ENCODE data around the gene SPINK5.

SPINK5 gene

GRCh38 chr5:148091991-148092964 is 28.5 kb downstream of the SPINK5 start:
- Histone ChIP-seq H3K9ac (no peak overlapping the region), H3K27ac (no peak overlapping the region), H4K20me1 (no peaks in the 10 kb centered on the region)

GRCh38 chr5:148094336-148094735 is 30.6 kb downstream of the SPINK5 start:
- no peaks in the 10 kb centered on the region for H3K36me3 ChIP-seq
- H3K4me3 ChIP-seq, result no peak overlapping the region
- H3K4me1 ChIP-seq, result no peaks in the 10 kb centered on the region
- no peak overlapping the region for H3K4me2 ChIP-seq
- no peaks in the 10 kb centered on the region for H3K27me3 ChIP-seq
- H3K9me3 ChIP-seq, result no peaks in the 10 kb centered on the region
- no peak overlapping the region for H3K27ac ChIP-seq
- H3K9ac ChIP-seq, result no peak overlapping the region
- TF ChIP-seq Cebpa-rat (IDR thresholded peaks at IDR 0.05), result no peak
- H4K20me1 ChIP-seq, result no peaks in the 10 kb centered on the region

More at GRCh38 chr5:148091991-148092964, 28.5 kb downstream of the SPINK5 start:
- no peaks in the 10 kb centered on the region for H3K36me3 ChIP-seq
- TF ChIP-seq Cebpa-rat (IDR thresholded peaks at IDR 0.05), result no peak
- no peaks in the 10 kb centered on the region for H3K9me3 ChIP-seq
- no peaks in the 10 kb centered on the region for H3K27me3 ChIP-seq
- no peaks in the 10 kb centered on the region for H3K4me1 ChIP-seq
- no peak overlapping the region for H3K4me3 ChIP-seq
- no peak overlapping the region for H3K4me2 ChIP-seq

GRCh38 chr5:148104226-148104625 is 40.4 kb downstream of the SPINK5 start:
- no peak overlapping the region for H3K9ac ChIP-seq
- H3K4me2 ChIP-seq, result no peak overlapping the region
- no peak overlapping the region for H3K4me3 ChIP-seq
- H3K27me3 ChIP-seq, result no peaks in the 10 kb centered on the region
- H3K9me3 ChIP-seq, result no peaks in the 10 kb centered on the region
- no peak for TF ChIP-seq Cebpa-rat (IDR thresholded peaks at IDR 0.05)
- H4K20me1 ChIP-seq, result no peaks in the 10 kb centered on the region
- H3K27ac ChIP-seq, result no peak overlapping the region
- no peaks in the 10 kb centered on the region for H3K4me1 ChIP-seq
- no peaks in the 10 kb centered on the region for H3K36me3 ChIP-seq

- Histone ChIP-seq H3K27ac (no peak overlapping the region), H3K36me3 (no peaks in the 10 kb centered on the region), H3K9me3 (no peaks in the 10 kb centered on the region), H3K9ac (no peak overlapping the region), H3K4me2 (no peak overlapping the region), H3K27me3 (no peaks in the 10 kb centered on the region), H4K20me1 (no peaks in the 10 kb centered on the region), H3K4me3 (no peak overlapping the region), H3K4me1 (no peaks in the 10 kb centered on the region)
- no peak for TF ChIP-seq Cebpa-rat (IDR thresholded peaks at IDR 0.05)
Measured at GRCh38 chr5:148107608-148108007, 43.8 kb downstream of the SPINK5 start.

- Histone ChIP-seq H4K20me1 (no peaks in the 10 kb centered on the region), H3K9ac (no peak overlapping the region), H3K4me3 (no peak overlapping the region), H3K4me2 (no peak overlapping the region), H3K27me3 (no peaks in the 10 kb centered on the region), H3K36me3 (no peaks in the 10 kb centered on the region), H3K4me1 (no peaks in the 10 kb centered on the region), H3K9me3 (no peaks in the 10 kb centered on the region), H3K27ac (no peak overlapping the region)
- no peak for TF ChIP-seq Cebpa-rat (IDR thresholded peaks at IDR 0.05)
Measured at GRCh38 chr5:148113243-148113642, 49.5 kb downstream of the SPINK5 start.

GRCh38 chr5:148120317-148120716 is 56.5 kb downstream of the SPINK5 start:
- Histone ChIP-seq H3K4me1 (no peaks in the 10 kb centered on the region), H3K9ac (no peak overlapping the region), H4K20me1 (no peaks in the 10 kb centered on the region), H3K27me3 (no peaks in the 10 kb centered on the region), H3K36me3 (no peaks in the 10 kb centered on the region), H3K27ac (no peak overlapping the region), H3K4me2 (no peak overlapping the region), H3K9me3 (no peaks in the 10 kb centered on the region), H3K4me3 (no peak overlapping the region)
- no peak for TF ChIP-seq Cebpa-rat (IDR thresholded peaks at IDR 0.05)

- H3K4me2 ChIP-seq, result no peak overlapping the region
- TF ChIP-seq Cebpa-rat (IDR thresholded peaks at IDR 0.05), result no peak
- no peak overlapping the region for H3K4me3 ChIP-seq
Measured at GRCh38 chr5:148125641-148126040, 61.9 kb downstream of the SPINK5 start.

GRCh38 chr5:148135091-148136048 is 71.6 kb downstream of the SPINK5 start:
- Histone ChIP-seq H3K9me3 (no peaks in the 10 kb centered on the region), H3K4me2 (no peak overlapping the region), H4K20me1 (no peaks in the 10 kb centered on the region), H3K36me3 (no peaks in the 10 kb centered on the region), H3K4me1 (no peaks in the 10 kb centered on the region), H3K27me3 (no peaks in the 10 kb centered on the region), H3K9ac (no peak overlapping the region), H3K4me3 (no peak overlapping the region), H3K27ac (no peak overlapping the region)
- TF ChIP-seq Cebpa-rat (IDR thresholded peaks at IDR 0.05), result no peak

More at GRCh38 chr5:148125641-148126040, 61.9 kb downstream of the SPINK5 start:
- Histone ChIP-seq H4K20me1 (no peaks in the 10 kb centered on the region), H3K36me3 (no peaks in the 10 kb centered on the region), H3K4me1 (no peaks in the 10 kb centered on the region), H3K27ac (no peak overlapping the region), H3K9ac (no peak overlapping the region), H3K27me3 (no peaks in the 10 kb centered on the region), H3K9me3 (no peaks in the 10 kb centered on the region)

- no peak overlapping the region for H3K4me3 ChIP-seq
- no peak overlapping the region for H3K9ac ChIP-seq
- no peak overlapping the region for H3K27ac ChIP-seq
- H3K9me3 ChIP-seq, result no peaks in the 10 kb centered on the region
- H3K4me2 ChIP-seq, result no peak overlapping the region
- H3K36me3 ChIP-seq, result no peaks in the 10 kb centered on the region
- H3K4me1 ChIP-seq, result peaks cover 3% of the 10 kb centered on the region; the same call in 1 of the 2 replicates
- H4K20me1 ChIP-seq, result no peaks in the 10 kb centered on the region
- no peaks in the 10 kb centered on the region for H3K27me3 ChIP-seq
- TF ChIP-seq Cebpa-rat (IDR thresholded peaks at IDR 0.05), result no peak
Measured at GRCh38 chr5:148140846-148141245, 77.1 kb downstream of the SPINK5 start.
